Stimulated activated naive B cell treated with anti-CD40 and anti-IgM and Interleukin-4, amounts not matched to agents 10 μg/mL and 1 μg/mL and 100 μg/mL, for 72 hours (primary cell): ENCODE measurements around the gene RNF43.
A peak's percentile ranks its signal among the peaks of the same experiment; 100 is the strongest.

Experiments
- ATAC-seq, 2 donors: fragments of 150-1000 bp; cut with Tn5 transposase; replicated peaks; 2 replicates each; pipeline ENCODE4 v1.10.0; 2021; ENCODE audit warnings: moderate library complexity in 1 of 2
- DNase-seq: peaks from one replicate; pipeline ENCODE4 v3.0.0; 2021
- H3K27ac Mint-ChIP-seq: one replicate; pipeline ENCODE4 v1.8.0; 2022; ENCODE audit warnings: mild to moderate bottlenecking, mixed read lengths
- H3K27me3 Mint-ChIP-seq, 2 donors: one replicate each; pipeline ENCODE4 v1.8.0; 2022; ENCODE audit warnings: mixed read lengths in 2 of 2
- H3K36me3 Mint-ChIP-seq, 2 donors: one replicate each; pipeline ENCODE4 v1.8.0; 2022; ENCODE audit warnings: mixed read lengths in 2 of 2, mild to moderate bottlenecking in 1 of 2
- H3K4me1 Mint-ChIP-seq, 2 donors: one replicate each; pipeline ENCODE4 v1.8.0; 2022; ENCODE audit warnings: mixed read lengths in 2 of 2, mild to moderate bottlenecking in 1 of 2
- H3K4me3 Mint-ChIP-seq, 2 donors: one replicate each; pipeline ENCODE4 v1.8.0; 2022; ENCODE audit warnings: mild to moderate bottlenecking in 2 of 2, mixed read lengths in 2 of 2, moderate library complexity in 1 of 2
- H3K9me3 Mint-ChIP-seq, 2 donors: one replicate each; pipeline ENCODE4 v1.8.0; 2022; ENCODE audit warnings: mixed read lengths in 2 of 2, mild to moderate bottlenecking in 1 of 2

RNF43 gene

DNA sequence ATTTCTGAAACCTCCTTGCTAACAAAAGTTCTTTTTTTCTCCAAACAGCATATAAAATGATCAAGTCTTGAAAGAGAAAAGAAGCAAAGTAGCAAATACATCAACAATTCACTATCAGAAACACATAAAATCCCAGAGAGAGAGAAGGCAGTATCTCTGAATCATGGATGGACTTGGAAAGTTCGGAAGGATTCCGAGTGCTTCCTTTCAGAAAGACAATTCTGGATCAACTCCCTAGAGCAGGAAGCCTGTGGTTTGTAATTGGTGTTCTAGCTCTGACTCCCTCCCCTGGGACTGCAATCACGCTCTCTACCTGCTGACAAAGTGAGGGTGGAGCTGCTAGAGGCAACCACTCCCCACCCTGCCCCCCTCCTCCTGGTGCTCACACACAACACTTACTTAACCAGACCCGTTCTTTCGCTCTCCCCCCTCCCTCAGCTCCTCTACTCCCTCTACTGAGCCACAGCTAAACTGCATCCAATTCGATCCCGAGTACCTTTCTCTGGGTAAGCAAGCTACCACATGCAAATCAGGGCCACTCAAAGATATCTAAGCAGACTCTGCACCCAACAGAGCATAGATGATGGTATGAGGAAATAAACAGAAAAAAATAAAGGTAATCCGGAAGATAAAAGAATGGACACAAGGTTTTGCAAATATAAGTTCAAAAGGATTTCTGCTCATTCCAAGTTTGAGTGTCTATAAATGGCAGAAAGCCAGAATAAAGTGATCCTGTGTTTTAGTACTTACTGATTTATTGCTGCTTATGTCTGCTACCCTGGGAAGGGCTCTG lies at the start of gene RNF43:
RNF43 (minus strand) TSS at position 235 of the 793 bp plus-strand sequence. CDS start 1,957 bp downstream, outside the sequence.
- ATAC-seq (peak; percentile 99 to 100), DNase-seq (peak; percentile 82)
- Mint-ChIP-seq H3K27ac (peak within 1 kb of the TSS; percentile 11), H3K4me3 (peak within 1 kb of the TSS; percentile 7 to 11), H3K27me3 (no peaks in the 10 kb centered on the region), H3K36me3 (peaks cover 0 to 2% of the 10 kb centered on the region in 2 donors), H3K9me3 (no peaks in the 10 kb centered on the region), H3K4me1 (peaks cover 9 to 11% of the 10 kb centered on the region in 2 donors)

- Mint-ChIP-seq H3K9me3 (no peaks in the 10 kb centered on the region), H3K27me3 (no peaks in the 10 kb centered on the region), H3K4me1 (peaks cover 0 to 1% of the 10 kb centered on the region in 2 donors), H3K4me3 (no peak overlapping the region), H3K36me3 (peaks cover 27 to 39% of the 10 kb centered on the region in 2 donors), H3K27ac (no peak overlapping the region)
- ATAC-seq (no peak), DNase-seq (no peak)
These were observed 38.2 kb upstream of the RNF43 start for GRCh38 chr17:58455491-58455890.

GRCh38 chr17:58452738-58453137 lies 35.4 kb upstream of the RNF43 start:
- H3K27ac Mint-ChIP-seq = no peak overlapping the region
- H3K4me1 Mint-ChIP-seq = peaks cover 0 to 1% of the 10 kb centered on the region in 2 donors
- DNase-seq (no peak), ATAC-seq (no peak)
- H3K9me3 Mint-ChIP-seq = no peaks in the 10 kb centered on the region
- peaks cover 30 to 45% of the 10 kb centered on the region in 2 donors for H3K36me3 Mint-ChIP-seq
- no peaks in the 10 kb centered on the region for H3K27me3 Mint-ChIP-seq
- no peak overlapping the region for H3K4me3 Mint-ChIP-seq

- DNase-seq (peak; percentile 55), ATAC-seq (peak; percentile 92 to 96)
- no peaks in the 10 kb centered on the region for H3K9me3 Mint-ChIP-seq
- H3K4me3 Mint-ChIP-seq = no peak overlapping the region
- no peak overlapping the region for H3K27ac Mint-ChIP-seq
- no peaks in the 10 kb centered on the region for H3K27me3 Mint-ChIP-seq
- H3K4me1 Mint-ChIP-seq = peaks cover 0 to 4% of the 10 kb centered on the region in 2 donors
- H3K36me3 Mint-ChIP-seq = peaks cover 6 to 26% of the 10 kb centered on the region in 2 donors
These were observed 30.0 kb upstream of the RNF43 start for GRCh38 chr17:58447039-58447975.

GRCh38 chr17:58446086-58446485 lies 28.8 kb upstream of the RNF43 start:
- H3K27ac Mint-ChIP-seq = no peak overlapping the region
- ATAC-seq (no peak), DNase-seq (no peak)
- H3K27me3 Mint-ChIP-seq = no peaks in the 10 kb centered on the region
- peaks cover 6 to 33% of the 10 kb centered on the region in 2 donors for H3K36me3 Mint-ChIP-seq
- H3K4me1 Mint-ChIP-seq = peaks cover 0 to 3% of the 10 kb centered on the region in 2 donors
- H3K9me3 Mint-ChIP-seq = no peaks in the 10 kb centered on the region
- no peak overlapping the region for H3K4me3 Mint-ChIP-seq

DNA sequence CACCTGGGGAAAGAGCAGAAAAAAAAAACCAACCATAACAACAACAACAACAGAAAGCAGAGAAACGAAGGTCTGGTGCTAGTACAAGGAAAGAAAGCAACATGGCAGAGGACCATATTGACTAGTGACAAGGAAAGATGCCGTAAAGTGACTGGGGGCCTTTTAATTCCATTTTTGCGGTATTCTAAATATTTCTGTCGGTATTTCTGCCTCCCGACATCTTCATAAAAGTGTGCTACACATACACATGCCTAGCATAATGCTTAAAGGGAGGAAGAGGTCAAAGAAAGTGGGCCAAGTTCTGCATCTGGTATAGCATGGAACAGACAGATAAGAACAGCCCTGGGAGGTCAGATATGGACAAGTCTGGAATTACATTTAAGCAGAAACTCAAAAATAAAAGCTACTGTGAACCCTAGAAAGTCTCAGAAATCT lies 19.5 kb upstream of the RNF43 start:
- Mint-ChIP-seq H3K36me3 (peaks cover 12 to 41% of the 10 kb centered on the region in 2 donors), H3K27ac (no peak overlapping the region), H3K27me3 (no peaks in the 10 kb centered on the region), H3K4me3 (no peak overlapping the region), H3K4me1 (peaks cover 0 to 1% of the 10 kb centered on the region in 2 donors), H3K9me3 (no peaks in the 10 kb centered on the region)
- no peak for DNase-seq
- no peak for ATAC-seq

DNA sequence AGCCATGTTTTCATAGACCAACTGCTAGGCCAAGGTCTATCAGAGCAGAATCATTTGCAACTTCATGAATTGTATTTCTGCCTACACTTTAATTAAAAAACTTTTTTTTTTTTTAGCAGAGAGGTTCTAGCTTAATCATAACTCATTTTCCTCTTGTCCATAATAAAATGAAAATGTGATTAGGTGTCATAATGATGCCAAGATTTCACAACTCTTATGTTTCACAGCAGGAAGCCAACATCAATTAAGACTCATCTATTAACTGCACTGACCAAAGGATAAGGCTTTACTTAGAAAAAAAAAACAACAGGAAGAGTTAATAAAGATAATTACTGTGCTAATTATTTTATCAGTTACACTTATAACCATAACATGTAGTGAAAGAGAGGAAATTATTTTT lies 18.9 kb upstream of the RNF43 start:
- Mint-ChIP-seq H3K27ac (no peak overlapping the region), H3K4me3 (no peak overlapping the region), H3K4me1 (peaks cover 0 to 1% of the 10 kb centered on the region in 2 donors), H3K36me3 (peaks cover 12 to 38% of the 10 kb centered on the region in 2 donors), H3K9me3 (no peaks in the 10 kb centered on the region), H3K27me3 (no peaks in the 10 kb centered on the region)
- DNase-seq (no peak), ATAC-seq (no peak)

DNA sequence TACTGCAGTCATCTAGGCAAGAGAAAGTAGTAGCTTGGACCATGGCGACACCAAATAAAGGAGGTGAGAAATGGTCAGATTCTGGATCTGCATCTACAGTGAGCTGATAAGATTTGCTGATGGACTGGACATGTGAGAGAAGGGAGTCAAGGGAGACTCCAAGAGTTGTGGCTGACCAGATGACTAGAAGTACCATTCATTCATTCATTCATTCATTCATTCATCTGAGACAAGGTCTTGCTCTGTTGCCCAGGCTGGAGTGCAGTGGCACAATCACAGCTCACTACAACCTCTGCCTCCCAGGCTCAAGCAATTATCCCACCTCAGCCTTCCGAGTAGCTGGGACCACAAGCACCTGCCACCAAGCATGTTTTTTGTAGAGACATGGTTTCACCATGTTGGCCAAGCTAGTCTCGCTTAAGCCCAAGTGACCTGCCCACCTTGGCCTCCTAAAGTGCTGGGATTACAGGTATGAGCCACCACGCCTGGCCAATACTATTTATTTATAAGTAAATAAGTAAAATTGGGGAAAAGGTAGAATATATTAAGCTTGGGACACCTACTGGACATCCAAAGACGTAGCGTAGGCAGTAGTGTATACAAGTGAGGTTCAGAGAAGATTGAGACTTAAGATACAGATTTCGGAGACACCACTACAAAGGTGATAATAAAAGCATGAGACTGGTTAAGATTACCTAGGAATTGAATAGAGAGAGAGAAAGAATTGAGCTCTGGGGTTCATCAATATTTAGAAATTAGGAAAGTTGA lies 15.7 kb upstream of the RNF43 start:
- H3K9me3 Mint-ChIP-seq = no peaks in the 10 kb centered on the region
- no peak overlapping the region for H3K27ac Mint-ChIP-seq
- DNase-seq = no peak
- peaks cover 0 to 1% of the 10 kb centered on the region in 2 donors for H3K4me1 Mint-ChIP-seq
- ATAC-seq = no peak
- H3K36me3 Mint-ChIP-seq = peaks cover 14 to 37% of the 10 kb centered on the region in 2 donors
- no peaks in the 10 kb centered on the region for H3K27me3 Mint-ChIP-seq
- H3K4me3 Mint-ChIP-seq = no peak overlapping the region

DNA sequence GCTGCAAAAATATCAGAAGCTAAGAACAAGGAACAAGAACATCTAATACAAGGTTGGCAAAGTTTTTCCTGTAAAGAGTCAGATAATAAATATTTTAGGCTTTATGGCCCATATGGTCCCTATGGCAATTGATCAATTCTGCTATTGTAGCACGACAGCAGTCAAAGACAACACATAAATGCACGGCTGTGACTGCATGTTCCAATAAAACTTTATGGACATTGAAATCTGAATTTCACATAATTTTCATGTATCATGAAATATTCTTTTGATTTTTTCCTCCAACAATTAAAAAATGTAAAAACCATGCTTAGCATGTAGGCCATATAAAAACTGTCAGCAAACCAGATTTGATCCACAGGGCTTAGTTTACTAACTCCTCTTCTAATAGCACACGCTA lies 10.5 kb upstream of the RNF43 start:
- no peak for ATAC-seq
- Mint-ChIP-seq H3K4me3 (no peak overlapping the region), H3K27me3 (no peaks in the 10 kb centered on the region), H3K27ac (no peak overlapping the region), H3K36me3 (peaks cover 5 to 24% of the 10 kb centered on the region in 2 donors), H3K9me3 (no peaks in the 10 kb centered on the region), H3K4me1 (no peaks in the 10 kb centered on the region)
- DNase-seq = no peak

- Mint-ChIP-seq H3K27me3 (no peaks in the 10 kb centered on the region), H3K9me3 (no peaks in the 10 kb centered on the region), H3K27ac (no peak overlapping the region), H3K4me3 (no peak overlapping the region), H3K36me3 (peaks cover 0 to 6% of the 10 kb centered on the region in 2 donors), H3K4me1 (peaks cover 6 to 11% of the 10 kb centered on the region in 2 donors)
- DNase-seq = no peak
- no peak for ATAC-seq
These were observed 4.4 kb upstream of the RNF43 start for GRCh38 chr17:58421711-58422110.

DNA sequence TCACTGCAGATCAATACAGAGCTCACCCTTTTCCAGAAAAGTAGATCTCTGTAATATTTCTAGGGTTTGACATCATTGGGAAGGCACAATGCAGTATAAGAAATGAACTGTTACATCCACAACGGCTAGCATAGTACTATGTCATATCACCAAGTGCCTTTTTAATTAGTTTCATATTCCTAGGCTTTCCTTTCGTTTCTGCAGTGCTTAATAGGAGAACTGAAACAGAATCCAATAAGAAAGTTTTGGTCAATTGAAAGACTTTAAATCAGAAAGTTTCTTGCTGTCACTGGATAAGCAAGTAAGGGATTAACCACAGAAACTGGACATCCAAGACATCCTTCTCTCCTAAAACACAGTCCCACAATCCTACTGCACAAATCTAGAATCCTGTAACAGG lies 3.5 kb upstream of the RNF43 start:
- DNase-seq (no peak), ATAC-seq (no peak)
- H3K9me3 Mint-ChIP-seq = no peaks in the 10 kb centered on the region
- H3K27me3 Mint-ChIP-seq = no peaks in the 10 kb centered on the region
- no peak overlapping the region for H3K4me3 Mint-ChIP-seq
- H3K4me1 Mint-ChIP-seq = peaks cover 7 to 11% of the 10 kb centered on the region in 2 donors
- H3K36me3 Mint-ChIP-seq = peaks cover under 1 to 6% of the 10 kb centered on the region in 2 donors
- H3K27ac Mint-ChIP-seq = no peak overlapping the region

DNA sequence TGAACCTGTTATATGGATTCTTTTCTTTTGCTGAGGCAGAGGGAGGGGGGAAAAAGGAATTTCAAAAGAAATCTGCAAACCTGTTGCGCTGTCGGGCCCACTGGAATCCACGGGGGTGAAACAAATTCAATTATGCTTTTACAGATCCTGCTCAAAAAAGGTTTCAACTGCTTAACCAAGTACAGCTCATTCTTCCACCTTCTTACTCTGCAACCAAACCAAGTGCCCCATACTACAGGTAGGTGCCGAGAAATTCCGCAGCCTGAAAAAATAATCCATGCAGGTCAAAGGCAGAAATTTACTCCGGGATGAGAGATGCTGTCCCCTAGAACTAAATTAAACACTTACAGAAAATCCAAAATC lies 416 bp downstream of the RNF43 start:
- ATAC-seq = no peak

DNA sequence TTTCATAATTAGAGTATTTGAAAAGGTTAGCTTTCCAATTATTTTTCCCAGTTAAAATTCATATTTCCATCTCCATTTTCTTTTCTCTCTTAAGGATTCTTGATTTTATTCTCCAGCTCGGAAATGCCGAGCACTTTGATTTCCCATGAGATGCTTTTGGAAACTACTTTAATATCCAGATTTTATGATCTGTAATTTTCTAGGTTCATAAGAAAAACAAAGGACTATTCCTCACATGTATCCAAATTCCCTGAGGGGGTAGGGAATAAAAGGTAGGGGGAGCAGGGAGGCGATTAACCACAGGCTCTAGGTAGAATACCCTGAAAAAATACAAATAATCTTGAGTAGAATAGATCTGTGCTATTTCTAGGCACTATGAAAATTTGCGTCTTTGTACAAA lies 938 bp downstream of the RNF43 start:
- H3K27me3 Mint-ChIP-seq = no peaks in the 10 kb centered on the region
- no peak overlapping the region for H3K4me3 Mint-ChIP-seq
- ATAC-seq (no peak), DNase-seq (no peak)
- H3K9me3 Mint-ChIP-seq = no peaks in the 10 kb centered on the region
- H3K36me3 Mint-ChIP-seq = peaks cover 0 to 2% of the 10 kb centered on the region in 2 donors
- H3K4me1 Mint-ChIP-seq = peaks cover 9 to 11% of the 10 kb centered on the region in 2 donors
- no peak overlapping the region for H3K27ac Mint-ChIP-seq

More for the DNA sequence above, 416 bp downstream of the RNF43 start:
- H3K4me1 Mint-ChIP-seq = peaks cover 9 to 11% of the 10 kb centered on the region in 2 donors
- peaks cover 0 to 2% of the 10 kb centered on the region in 2 donors for H3K36me3 Mint-ChIP-seq
- H3K27ac Mint-ChIP-seq = peak overlapping the region; percentile 11
- H3K9me3 Mint-ChIP-seq = no peaks in the 10 kb centered on the region
- no peak for DNase-seq
- no peak overlapping the region for H3K4me3 Mint-ChIP-seq
- no peaks in the 10 kb centered on the region for H3K27me3 Mint-ChIP-seq
